ENCODE measurements around the gene MARCHF9. TPM values are rescaled to one million over a fixed set of nuclear protein-coding genes. Genes with fewer than 3 reads are reported as not detected.
A peak's percentile ranks its signal among the peaks of the same experiment; 100 is the strongest.

The MARCHF9 gene
- total and polyA plus RNA-seq, 11 donors = 11.3 to 18.9 (median 13.6) TPM

GRCh38 chr12:57765003-57765697, 10.2 kb downstream of the MARCHF9 start:
- intact Hi-C loops (cut with DNase I) = no loop called here
- DNase-seq = peak in 1 of 5 donors; percentile 75
- peaks cover 10 to 35% (median 25%) of the 10 kb centered on the region in 12 donors for H3K4me1 ChIP-seq

GRCh38 chr12:57765698-57766463, 11.0 kb downstream of the MARCHF9 start:
- TF ChIP-seq POLR2A (IDR thresholded peaks at IDR 0.05) (no peak), CTCF (IDR thresholded peaks at IDR 0.05) (no peak)
- no peaks in the 10 kb centered on the region for H3K9me3 ChIP-seq
- H3K4me3 ChIP-seq = peak overlapping the region in 10 of 12 donors; percentile 12 to 61 (median 40)
- H3K27ac ChIP-seq = no peak overlapping the region
- WGBS, 4 donors = 3 to 7% (median 4%) methylated on average over 35 to 40 of the region's 40 CpGs
- ATAC-seq (peak in 2 of 4 donors; percentile 10), DNase-seq (no peak)
- H3K27me3 ChIP-seq = peaks cover 9 to 47% (median 37%) of the 10 kb centered on the region in 9 donors
- intact Hi-C loops (cut with DNase I) = no loop called here
- H3K4me1 ChIP-seq = peaks cover 10 to 39% (median 27%) of the 10 kb centered on the region in 12 donors
- H3K36me3 ChIP-seq = peaks cover 0 to 24% (median 4%) of the 10 kb centered on the region in 9 donors

More at GRCh38 chr12:57765003-57765697, 10.2 kb downstream of the MARCHF9 start:
- Histone ChIP-seq H3K27ac (no peak overlapping the region), H3K27me3 (peaks cover 9 to 47% (median 37%) of the 10 kb centered on the region in 9 donors), H3K36me3 (peaks cover 0 to 18% (median 4%) of the 10 kb centered on the region in 9 donors), H3K9me3 (no peaks in the 10 kb centered on the region), H3K4me3 (peak overlapping the region; percentile 3 to 61 (median 38))
- peak in 3 of 4 donors; percentile 33 to 57 (median 35) for ATAC-seq
- TF ChIP-seq CTCF (IDR thresholded peaks at IDR 0.05) (peak in 7 of 12 donors; percentile 7 to 49 (median 31)), POLR2A (IDR thresholded peaks at IDR 0.05) (no peak)
- 0 to 2% (median 1%) methylated on average over 4 to 60 of the region's 60 CpGs for WGBS, 4 donors

- intact Hi-C loops (cut with DNase I) = no loop called here
- H3K4me3 ChIP-seq = peak within 1 kb of the TSS in 10 of 12 donors; percentile 12 to 61 (median 40)
- ATAC-seq = peak; percentile 11 to 28 (median 14)
- peaks cover 0 to 24% (median 4%) of the 10 kb centered on the region in 9 donors for H3K36me3 ChIP-seq
- no peaks in the 10 kb centered on the region for H3K9me3 ChIP-seq
- peaks cover 10 to 46% (median 34%) of the 10 kb centered on the region in 12 donors for H3K4me1 ChIP-seq
- 2 to 6% (median 5%) methylated on average over 31 to 38 of the region's 38 CpGs for WGBS, 4 donors
- no peak for DNase-seq
- no peak for TF ChIP-seq POLR2A (IDR thresholded peaks at IDR 0.05)
- TF ChIP-seq CTCF (IDR thresholded peaks at IDR 0.05) = no peak
- no peak within 1 kb of the TSS for H3K27ac ChIP-seq
- peaks cover 9 to 47% (median 37%) of the 10 kb centered on the region in 9 donors for H3K27me3 ChIP-seq
Observed at GRCh38 chr12:57766464-57767304, 11.8 kb downstream of the MARCHF9 start, which contains the start of gene CYP27B1. Gene CYP27B1, minus strand, starts transcription at chr12:57767078. Its CDS starts 37 bp downstream, at chr12:57767041.
